Calu3 (cell line): ENCODE measurements around the gene SRD5A1. TPM values are rescaled to one million over a fixed set of nuclear protein-coding genes. Genes with fewer than 3 reads are reported as not detected.
A peak's percentile ranks its signal among the peaks of the same experiment; 100 is the strongest.

Experiments used
- BruUV-seq: library from RNA; stranded (reverse); fragments of 400-500 nt; replicated peaks from 2 replicates; lab custom pipeline; 2021; lab: Mats Ljungman, UMichigan
- CTCF ChIA-PET: fragments of 300-600 bp; sonication (Branson Sonifier 250); formaldehyde crosslinking; loops from one replicate; lab custom pipeline; 2022; ENCODE audit warnings: antibody characterized with exemption; lab: Charles Lee
- DNase-seq: peaks from one replicate; pipeline ENCODE4 v3.0.0; 2022
- H3K27ac Mint-ChIP-seq: one replicate; pipeline ENCODE4 v1.8.0; 2022; ENCODE audit warnings: mixed read lengths; ENCODE audit not compliant: unreplicated experiment
- H3K27me3 Mint-ChIP-seq: one replicate; pipeline ENCODE4 v1.8.0; 2022; ENCODE audit warnings: mixed read lengths; ENCODE audit not compliant: unreplicated experiment
- H3K36me3 Mint-ChIP-seq: one replicate; pipeline ENCODE4 v1.8.0; 2022; ENCODE audit warnings: mild to moderate bottlenecking, moderate library complexity, mixed read lengths; ENCODE audit not compliant: insufficient read depth, unreplicated experiment
- H3K4me1 Mint-ChIP-seq: one replicate; pipeline ENCODE4 v1.8.0; 2022; ENCODE audit warnings: mild to moderate bottlenecking, low read depth, mixed read lengths; ENCODE audit not compliant: unreplicated experiment
- H3K4me3 Mint-ChIP-seq: one replicate; pipeline ENCODE4 v1.8.0; 2022; ENCODE audit warnings: mild to moderate bottlenecking, low read depth, moderate library complexity, mixed read lengths; ENCODE audit not compliant: unreplicated experiment
- H3K9me3 Mint-ChIP-seq: one replicate; pipeline ENCODE4 v1.8.0; 2022; ENCODE audit warnings: low read depth, mixed read lengths; ENCODE audit not compliant: unreplicated experiment
- intact Hi-C: fragments of 100-400 bp; cut with micrococcal nuclease; formaldehyde crosslinking; loops from one replicate; pipeline ENCODE4 v1.10.0; 2022; ENCODE audit not compliant: unreplicated experiment
- total RNA-seq: library from RNA; stranded (reverse); gene quantifications from 2 replicates; pipeline ENCODE4 v1.2.3, GENCODE V29; 2022
- TF ChIP-seq, protein P1 (sequence below): fragments of 200-600 bp; IDR thresholded peaks from one replicate; pipeline ENCODE4 v1.8.0; 2022; ENCODE audit warnings: antibody characterized with exemption; ENCODE audit not compliant: unreplicated experiment

Gene SRD5A1
- total RNA-seq, 1 experiment from 2014 or later, result 15.6 TPM

DNA sequence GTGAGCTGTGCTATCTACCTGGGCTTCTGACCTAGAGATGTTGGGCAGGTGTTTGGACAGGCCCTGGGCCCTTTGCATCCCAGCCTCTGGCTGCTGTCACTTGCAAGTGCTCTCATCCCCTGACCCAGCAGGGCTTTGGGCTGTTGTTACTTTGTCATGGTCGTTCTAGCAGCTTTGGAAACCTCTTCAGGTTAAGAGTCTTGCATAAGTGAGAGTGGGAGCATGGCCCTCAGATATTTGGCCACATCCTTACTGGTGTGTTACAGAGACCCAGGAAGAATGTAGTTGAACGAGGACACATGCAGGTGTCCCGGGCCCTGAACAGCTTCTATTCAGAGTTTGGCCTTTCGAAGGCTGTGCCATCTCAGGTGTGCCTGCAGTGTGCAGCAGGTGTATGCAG, 84.4 kb downstream of the SRD5A1 start:
- no TSS peak for BruUV-seq
- Mint-ChIP-seq H3K9me3 (no peaks in the 10 kb centered on the region), H3K27ac (no peak overlapping the region), H3K36me3 (peaks cover 27% of the 10 kb centered on the region), H3K4me1 (peaks cover 56% of the 10 kb centered on the region), H3K4me3 (peak overlapping the region; percentile 78), H3K27me3 (no peaks in the 10 kb centered on the region)
- CTCF ChIA-PET, result no interaction called here
- TF ChIP-seq, protein P1, sequence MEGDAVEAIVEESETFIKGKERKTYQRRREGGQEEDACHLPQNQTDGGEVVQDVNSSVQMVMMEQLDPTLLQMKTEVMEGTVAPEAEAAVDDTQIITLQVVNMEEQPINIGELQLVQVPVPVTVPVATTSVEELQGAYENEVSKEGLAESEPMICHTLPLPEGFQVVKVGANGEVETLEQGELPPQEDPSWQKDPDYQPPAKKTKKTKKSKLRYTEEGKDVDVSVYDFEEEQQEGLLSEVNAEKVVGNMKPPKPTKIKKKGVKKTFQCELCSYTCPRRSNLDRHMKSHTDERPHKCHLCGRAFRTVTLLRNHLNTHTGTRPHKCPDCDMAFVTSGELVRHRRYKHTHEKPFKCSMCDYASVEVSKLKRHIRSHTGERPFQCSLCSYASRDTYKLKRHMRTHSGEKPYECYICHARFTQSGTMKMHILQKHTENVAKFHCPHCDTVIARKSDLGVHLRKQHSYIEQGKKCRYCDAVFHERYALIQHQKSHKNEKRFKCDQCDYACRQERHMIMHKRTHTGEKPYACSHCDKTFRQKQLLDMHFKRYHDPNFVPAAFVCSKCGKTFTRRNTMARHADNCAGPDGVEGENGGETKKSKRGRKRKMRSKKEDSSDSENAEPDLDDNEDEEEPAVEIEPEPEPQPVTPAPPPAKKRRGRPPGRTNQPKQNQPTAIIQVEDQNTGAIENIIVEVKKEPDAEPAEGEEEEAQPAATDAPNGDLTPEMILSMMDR, result no peak
- DNase-seq, result no peak
- intact Hi-C loops, result no loop called here

DNA sequence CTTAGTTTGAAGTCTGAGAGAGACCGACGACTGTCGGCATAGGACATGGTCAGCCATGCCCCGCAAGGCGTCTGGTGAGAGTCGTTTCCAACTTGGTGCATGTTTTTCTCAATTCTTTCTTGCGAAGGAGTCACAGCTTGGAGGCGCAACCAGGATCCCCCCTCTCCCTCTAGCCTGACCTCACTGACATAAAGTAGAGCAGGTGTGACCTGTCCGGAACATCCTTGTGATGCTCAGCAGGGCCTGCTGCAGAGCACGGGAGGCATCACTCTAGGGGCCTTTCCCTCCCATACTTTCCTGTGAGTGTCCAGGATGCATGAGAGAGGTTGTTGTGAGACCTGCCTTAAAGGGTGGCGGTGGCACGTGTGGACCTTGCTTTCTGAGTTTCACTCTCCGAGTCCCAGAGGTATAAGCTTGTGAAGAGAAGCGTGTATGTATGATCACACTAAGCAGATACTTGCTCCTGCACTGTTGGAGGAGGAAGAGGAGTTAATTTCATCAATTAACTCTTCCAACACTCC, 85.0 kb downstream of the SRD5A1 start:
- Mint-ChIP-seq H3K9me3 (no peaks in the 10 kb centered on the region), H3K27me3 (no peaks in the 10 kb centered on the region), H3K27ac (no peak overlapping the region), H3K4me1 (peaks cover 56% of the 10 kb centered on the region), H3K36me3 (peaks cover 21% of the 10 kb centered on the region), H3K4me3 (no peak overlapping the region)
- intact Hi-C loops, result no loop called here
- CTCF ChIA-PET, result no interaction called here
- BruUV-seq, result no TSS peak
- TF ChIP-seq, protein P1, result no peak
- DNase-seq, result no peak

DNA sequence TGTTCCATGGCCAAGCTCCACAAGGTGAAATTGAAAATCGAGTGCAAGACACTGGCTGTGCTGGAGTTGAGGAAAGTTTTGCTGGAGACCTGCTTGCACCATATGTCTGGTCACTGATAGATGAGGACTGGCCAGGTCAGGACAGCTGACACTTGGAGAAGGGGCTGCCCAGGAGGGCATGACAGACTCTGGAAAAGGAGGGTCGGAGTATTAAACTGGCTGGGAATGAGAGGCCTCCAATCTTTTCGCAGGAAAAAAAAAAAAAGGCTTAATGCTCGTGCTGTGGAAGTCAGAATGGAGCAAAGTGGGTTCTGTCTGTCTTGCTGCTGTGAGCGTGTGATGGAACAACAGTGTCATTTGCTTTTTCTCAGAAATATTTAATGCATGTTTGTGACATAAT, 85.5 kb downstream of the SRD5A1 start:
- Mint-ChIP-seq H3K4me1 (peaks cover 56% of the 10 kb centered on the region), H3K4me3 (no peak overlapping the region), H3K27ac (no peak overlapping the region), H3K27me3 (no peaks in the 10 kb centered on the region), H3K36me3 (peaks cover 22% of the 10 kb centered on the region), H3K9me3 (no peaks in the 10 kb centered on the region)
- CTCF ChIA-PET, result no interaction called here
- BruUV-seq, result no TSS peak
- TF ChIP-seq, protein P1, result no peak
- intact Hi-C loops, result no loop called here
- DNase-seq, result no peak

DNA sequence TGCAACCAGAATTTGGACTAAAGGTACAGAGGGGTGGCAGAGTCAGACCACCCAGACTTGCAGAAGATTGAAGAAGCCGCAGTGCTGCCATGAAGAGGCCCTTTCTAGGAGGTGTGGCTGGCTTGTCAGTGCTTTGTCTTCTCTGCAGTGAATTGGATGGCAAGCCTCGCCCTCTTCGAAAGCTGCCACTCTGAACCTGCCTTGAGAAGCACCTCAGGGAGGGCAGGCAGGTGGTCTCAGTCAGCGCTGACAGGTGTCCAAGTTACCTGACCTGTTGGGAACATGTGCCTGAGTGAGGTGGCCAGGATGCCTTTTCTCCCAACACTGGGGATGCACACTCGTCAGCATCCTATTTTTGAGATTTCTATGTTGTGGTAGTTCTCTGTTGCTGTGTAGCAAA, 86.2 kb downstream of the SRD5A1 start:
- H3K4me3 Mint-ChIP-seq, result no peak overlapping the region
- no peaks in the 10 kb centered on the region for H3K9me3 Mint-ChIP-seq
- CTCF ChIA-PET, result no interaction called here
- H3K27ac Mint-ChIP-seq, result no peak overlapping the region
- peaks cover 28% of the 10 kb centered on the region for H3K36me3 Mint-ChIP-seq
- BruUV-seq, result no TSS peak
- DNase-seq, result no peak
- intact Hi-C loops, result no loop called here
- TF ChIP-seq, protein P1, result no peak
- no peaks in the 10 kb centered on the region for H3K27me3 Mint-ChIP-seq
- peaks cover 56% of the 10 kb centered on the region for H3K4me1 Mint-ChIP-seq
